HepG2 (cell line): Measurements from ENCODE around the gene SDK2. TPM values are rescaled to one million over a fixed set of nuclear protein-coding genes. Genes with fewer than 3 reads are reported as not detected.

Source experiments
- ATAC-seq: fragments of 200-7000 bp; cut with Tn5 transposase; 3 replicates; pipeline ENCODE4 v1.9.1; 2020; ENCODE audit warnings: mild to moderate bottlenecking, moderate library complexity
- BruUV-seq: library from RNA; stranded (reverse); fragments of 400-500 nt; replicated peaks from 2 replicates; lab custom pipeline; 2021; lab: Mats Ljungman, UMichigan
- CTCF ChIA-PET: fragments of 300-600 bp; formaldehyde crosslinking; extraction: SDS; loops from one replicate; lab custom pipeline; 2021; ENCODE audit warnings: low total read pairs, inconsistent platforms, low intra/inter-chr PET ratio; lab: Yijun Ruan, JAX
- POLR2A ChIA-PET: fragments of 350-600 bp; sonication (Branson Sonifier 250); formaldehyde crosslinking; loops from one replicate; lab custom pipeline; 2020; ENCODE audit warnings: antibody characterized with exemption, inconsistent platforms; lab: Yijun Ruan, JAX
- DNase-seq: peaks from one replicate; pipeline ENCODE4 v3.0.0-alpha.2; 2015; ENCODE audit warnings: low spot score
- FAIRE-seq: peaks from 3 replicates; lab custom pipeline; 2011; peaks lifted over from hg19 to GRCh38; lab: Jason Lieb, UNC
- H2AFZ ChIP-seq: one replicate; pipeline ENCODE4 v1.6.1; 2011; ENCODE audit warnings: low read length, inconsistent platforms
- H3K27ac ChIP-seq: fragments of 300-600 bp; 3 replicates; pipeline ENCODE4 v1.8.0; 2011; ENCODE audit warnings: mixed run types, mild to moderate bottlenecking, mixed read lengths, low read length, inconsistent platforms; ENCODE audit not compliant: insufficient read depth; ENCODE audit errors: extremely low read length
- H3K27me3 ChIP-seq, 2 experiments: fragments of 200-600 bp in 1 of 2; 2 replicates in 1 of 2; 3 replicates in 1 of 2; pipeline versions ENCODE4 v1.6.0 to v1.8.0; 2011; ENCODE audit warnings: low read length in 2 of 2, mild to moderate bottlenecking in 2 of 2, moderate library complexity in 2 of 2, inconsistent platforms in 1 of 2; ENCODE audit not compliant: insufficient read depth in 2 of 2, control insufficient read depth in 1 of 2
- H3K36me3 ChIP-seq, 2 experiments: fragments of 200-600 bp in 1 of 2; replicated peaks in 1 of 2; 2 replicates in 1 of 2; 3 replicates in 1 of 2; pipeline versions ENCODE4 v1.5.1 to v1.8.0; 2011; ENCODE audit warnings: low read length in 2 of 2, inconsistent platforms in 1 of 2; ENCODE audit not compliant: insufficient read depth in 2 of 2, control insufficient read depth in 1 of 2
- H3K4me1 ChIP-seq: 2 replicates; pipeline ENCODE4 v1.5.1; 2012; ENCODE audit warnings: low read length, inconsistent platforms; ENCODE audit not compliant: insufficient read depth
- H3K4me2 ChIP-seq: 2 replicates; pipeline ENCODE4 v1.6.0; 2011; ENCODE audit warnings: low read depth, low read length, inconsistent platforms
- H3K4me3 ChIP-seq, 3 experiments: fragments of 200-600 bp in 1 of 3; sonication (generic), shearing (Covaris generic) in 1 of 3; replicated peaks in 1 of 3; 2 replicates each; pipeline ENCODE4 v1.5.1; 2011 to 2016; ENCODE audit warnings: low read length in 3 of 3, inconsistent platforms in 2 of 3, low read depth in 2 of 3, mild to moderate bottlenecking in 2 of 3, control low read depth in 1 of 3, mixed read lengths in 1 of 3; ENCODE audit not compliant: insufficient read depth in 1 of 3
- H3K79me2 ChIP-seq: one replicate; pipeline ENCODE4 v1.6.1; 2011; ENCODE audit warnings: low read length, inconsistent platforms; ENCODE audit not compliant: insufficient read depth
- H3K9ac ChIP-seq: 2 replicates; pipeline ENCODE4 v1.6.0; 2011; ENCODE audit warnings: mild to moderate bottlenecking, low read depth, low read length, inconsistent platforms; ENCODE audit not compliant: insufficient read depth
- H3K9me3 ChIP-seq: 2 replicates; pipeline ENCODE4 v1.5.1; 2012; ENCODE audit warnings: mild to moderate bottlenecking, low read length
- H4K20me1 ChIP-seq: 2 replicates; pipeline ENCODE4 v1.6.0; 2011; ENCODE audit warnings: inconsistent platforms, mild to moderate bottlenecking, low read length, moderate library complexity; ENCODE audit not compliant: insufficient read depth
- ARHGAP35 ChIP-seq: sonication (generic); formaldehyde crosslinking; IDR thresholded peaks from 2 replicates; pipeline ENCODE4 v1.9.0; 2022; ENCODE audit warnings: mild to moderate bottlenecking, inconsistent platforms, moderate library complexity, missing genetic modification reagents, borderline replicate concordance
- CENPX ChIP-seq: sonication (generic); formaldehyde crosslinking; IDR thresholded peaks from 2 replicates; pipeline ENCODE4 v1.9.0; 2021; ENCODE audit warnings: mild to moderate bottlenecking, missing genetic modification reagents, moderate library complexity
- FOSL2 ChIP-seq: sonication (generic); formaldehyde crosslinking; IDR thresholded peaks from 2 replicates; pipeline ENCODE4 v1.4.0; 2020; ENCODE audit warnings: missing genetic modification reagents
- HMG20A ChIP-seq: IDR thresholded peaks from 2 replicates; pipeline ENCODE4 v1.6.1; 2016; ENCODE audit warnings: borderline replicate concordance
- MXI1 ChIP-seq: IDR thresholded peaks from 3 replicates; pipeline ENCODE4 v1.6.1; 2012; ENCODE audit warnings: low read depth, low read length, inconsistent platforms, borderline replicate concordance
- NFYC ChIP-seq: IDR thresholded peaks from 2 replicates; pipeline ENCODE4 v1.6.1; 2016; ENCODE audit warnings: missing genetic modification reagents, missing compliant biosample characterization
- SAFB2 ChIP-seq: sonication (generic); formaldehyde crosslinking; IDR thresholded peaks from 2 replicates; pipeline ENCODE4 v1.5.1; 2020; ENCODE audit warnings: missing genetic modification reagents, low read depth, mild to moderate bottlenecking, borderline replicate concordance
- SP2 ChIP-seq: sonication (generic); formaldehyde crosslinking; IDR thresholded peaks from 2 replicates; pipeline ENCODE4 v1.5.1; 2020; ENCODE audit warnings: mild to moderate bottlenecking, missing genetic modification reagents
- ZBTB42 ChIP-seq: sonication (generic); formaldehyde crosslinking; IDR thresholded peaks from 2 replicates; pipeline ENCODE4 v1.5.0; 2020; ENCODE audit warnings: mild to moderate bottlenecking, missing genetic modification reagents
- ZNF17 ChIP-seq: sonication (generic); formaldehyde crosslinking; IDR thresholded peaks from 2 replicates; pipeline ENCODE4 v1.5.0; 2020; ENCODE audit warnings: mild to moderate bottlenecking, missing genetic modification reagents
- ZSCAN31 ChIP-seq: sonication (generic); formaldehyde crosslinking; IDR thresholded peaks from 2 replicates; pipeline ENCODE4 v1.5.0; 2020; ENCODE audit warnings: low read depth, mild to moderate bottlenecking, missing genetic modification reagents
- WGBS: methylation state at CpG from one replicate; pipeline ENCODE4 v1.1.6; 2017; ENCODE audit warnings: low lambda C conversion rate; 5-methylcytosine and 5-hydroxymethylcytosine counted together
- in situ Hi-C: cut with HindIII; loops from 2 replicates; pipeline ENCODE4 v1.10.0; 2017; ENCODE audit warnings: low pct_unique_long_range_greater_than_20kb; ENCODE audit not compliant: extremely low pct_ligation_motif_present
- intact Hi-C: fragments of 100-400 bp; cut with micrococcal nuclease; formaldehyde crosslinking; loops from one replicate; pipeline ENCODE4 v1.10.0; 2022; ENCODE audit not compliant: unreplicated experiment
- polyA plus RNA-seq, 8 experiments: library from polyadenylated mRNA; depleted of rRNA in 3 of 8; stranded (reverse) in 7 of 8; unstranded in 1 of 8; fragments of >200 nt; fragmentation: Illumina TruSeq in 4 of 8; extraction: Trizol in 4 of 8; gene quantifications; 2 replicates each; pipeline versions ENCODE4 v1.2.1 to v1.2.3, GENCODE V29; 2011 to 2016; ENCODE audit warnings: low read depth in 4 of 8, missing spikeins in 1 of 8, mixed read lengths in 1 of 8; ENCODE audit not compliant: insufficient read depth in 1 of 8
- total RNA-seq, 5 experiments: library from RNA; depleted of rRNA; stranded (reverse); fragments of >200 nt; fragmentation: Illumina TruSeq; extraction: Trizol; gene quantifications; 2 replicates each; pipeline ENCODE4 v1.2.3, GENCODE V29; 2016; ENCODE audit warnings: low read depth in 1 of 5
- TF ChIP-seq, protein P1 (sequence below), 2 experiments: fragments of 450-650 bp in 1 of 2; sonication (generic) in 1 of 2; formaldehyde crosslinking; IDR thresholded peaks; 2 replicates each; pipeline versions ENCODE4 v1.5.0 to v1.8.0; 2020 to 2022; ENCODE audit warnings: mild to moderate bottlenecking in 1 of 2, missing genetic modification reagents in 1 of 2
- TF ChIP-seq, protein P2 (sequence below): fragments of 450-650 bp; IDR thresholded peaks from 2 replicates; pipeline ENCODE4 v1.6.1; 2016

SDK2 gene
- total and polyA plus RNA-seq, 2 of the 13 experiments (the other 11 are each of a cell fraction or from before 2014, with no cell fraction given) = not detected

DNA sequence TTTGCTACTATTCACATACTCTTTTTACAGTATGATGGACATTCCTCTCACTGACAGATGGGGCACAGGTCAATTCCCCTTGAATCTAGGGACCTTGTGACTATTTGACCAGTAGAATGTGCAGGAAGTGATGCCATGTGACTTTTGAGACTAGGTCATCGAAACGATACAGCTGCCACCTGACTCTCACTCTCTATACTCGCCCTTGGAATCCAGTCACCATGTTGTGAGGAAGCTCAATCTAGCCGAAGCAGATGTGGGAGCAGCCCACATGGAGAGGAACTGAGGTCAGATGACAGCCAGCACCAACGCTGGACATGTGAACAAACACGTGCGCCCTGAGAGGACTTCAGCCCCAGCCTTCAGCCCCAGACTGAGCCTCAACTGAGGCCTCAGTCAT is 184.3 kb downstream of the SDK2 start:
- 0% methylated on average over 3 of the region's 7 CpGs for WGBS

DNA sequence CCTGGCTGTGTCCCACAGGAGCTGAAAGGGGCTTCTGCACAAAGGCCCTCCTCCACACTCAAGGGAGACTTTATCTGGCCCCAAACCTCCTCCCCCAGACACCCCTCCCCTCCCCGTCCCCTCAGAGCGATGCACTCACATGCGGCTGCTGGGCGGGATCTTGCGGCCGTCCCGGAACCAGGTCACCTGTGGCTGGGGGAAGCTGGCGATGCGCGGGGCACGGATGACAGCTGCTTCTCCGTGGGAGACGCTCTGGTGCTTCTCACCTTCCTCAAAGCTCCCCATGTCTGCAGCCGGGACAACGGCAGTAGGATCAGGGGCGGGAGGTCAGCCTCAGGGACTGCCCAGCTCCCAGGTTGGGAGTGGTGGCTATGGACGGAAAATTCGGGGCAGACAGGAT is 188.5 kb downstream of the SDK2 start:
- TF ChIP-seq HMG20A (CRISPR knock-in tag) = no peak
- no peak for TF ChIP-seq ARHGAP35 (CRISPR knock-in tag)
- TF ChIP-seq NFYC (CRISPR knock-in tag) = no peak
- TF ChIP-seq CENPX (CRISPR knock-in tag) = no peak
- TF ChIP-seq, protein P1, sequence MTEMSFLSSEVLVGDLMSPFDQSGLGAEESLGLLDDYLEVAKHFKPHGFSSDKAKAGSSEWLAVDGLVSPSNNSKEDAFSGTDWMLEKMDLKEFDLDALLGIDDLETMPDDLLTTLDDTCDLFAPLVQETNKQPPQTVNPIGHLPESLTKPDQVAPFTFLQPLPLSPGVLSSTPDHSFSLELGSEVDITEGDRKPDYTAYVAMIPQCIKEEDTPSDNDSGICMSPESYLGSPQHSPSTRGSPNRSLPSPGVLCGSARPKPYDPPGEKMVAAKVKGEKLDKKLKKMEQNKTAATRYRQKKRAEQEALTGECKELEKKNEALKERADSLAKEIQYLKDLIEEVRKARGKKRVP (CRISPR knock-in tag; IDR thresholded peaks at IDR 0.05) = no peak
- TF ChIP-seq ZSCAN31 (CRISPR knock-in tag) = no peak
- no peak for TF ChIP-seq SP2
- TF ChIP-seq ZNF17 (CRISPR knock-in tag) = no peak
- no peak for TF ChIP-seq MXI1
- no peak for TF ChIP-seq FOSL2
- no peak for TF ChIP-seq ZBTB42 (CRISPR knock-in tag)
- in situ Hi-C loops (no loop called here), intact Hi-C loops (no loop called here)
- POLR2A ChIA-PET = no interaction called here
- CTCF ChIA-PET = no interaction called here
- FAIRE-seq (no peak), ATAC-seq (no peak), DNase-seq (no peak)
- no peak overlapping the region for H3K27ac ChIP-seq
- H3K9ac ChIP-seq = no peak overlapping the region
- WGBS = 20% methylated on average over 18 of the region's 18 CpGs
- no peaks in the 10 kb centered on the region for H4K20me1 ChIP-seq
- no peaks in the 10 kb centered on the region for H3K4me1 ChIP-seq
- H3K9me3 ChIP-seq = no peaks in the 10 kb centered on the region
- no peaks in the 10 kb centered on the region for H3K36me3 ChIP-seq
- no peak overlapping the region for H3K4me2 ChIP-seq
- no peak overlapping the region for H2AFZ ChIP-seq
- H3K4me3 ChIP-seq = no peak overlapping the region
- no peaks in the 10 kb centered on the region for H3K79me2 ChIP-seq
- no TSS peak for BruUV-seq
- peaks cover 11 to 49% of the 10 kb centered on the region in 2 experiments; a peak in 4 of 5 replicates for H3K27me3 ChIP-seq

More for the DNA sequence above, 184.3 kb downstream of the SDK2 start:
- Histone ChIP-seq H3K79me2 (no peaks in the 10 kb centered on the region), H4K20me1 (no peaks in the 10 kb centered on the region), H3K27ac (no peak overlapping the region), H3K4me3 (no peak overlapping the region), H3K4me2 (no peak overlapping the region), H3K27me3 (peaks cover 11 to 46% of the 10 kb centered on the region in 2 experiments; a peak in 4 of 5 replicates), H2AFZ (no peak overlapping the region), H3K9me3 (no peaks in the 10 kb centered on the region), H3K9ac (no peak overlapping the region), H3K4me1 (no peaks in the 10 kb centered on the region), H3K36me3 (no peaks in the 10 kb centered on the region)
- intact Hi-C loops = no loop called here
- FAIRE-seq (no peak), DNase-seq (no peak), ATAC-seq (no peak)
- in situ Hi-C loops = no loop called here
- CTCF ChIA-PET = no interaction called here
- no TSS peak for BruUV-seq
- TF ChIP-seq, protein P2, sequence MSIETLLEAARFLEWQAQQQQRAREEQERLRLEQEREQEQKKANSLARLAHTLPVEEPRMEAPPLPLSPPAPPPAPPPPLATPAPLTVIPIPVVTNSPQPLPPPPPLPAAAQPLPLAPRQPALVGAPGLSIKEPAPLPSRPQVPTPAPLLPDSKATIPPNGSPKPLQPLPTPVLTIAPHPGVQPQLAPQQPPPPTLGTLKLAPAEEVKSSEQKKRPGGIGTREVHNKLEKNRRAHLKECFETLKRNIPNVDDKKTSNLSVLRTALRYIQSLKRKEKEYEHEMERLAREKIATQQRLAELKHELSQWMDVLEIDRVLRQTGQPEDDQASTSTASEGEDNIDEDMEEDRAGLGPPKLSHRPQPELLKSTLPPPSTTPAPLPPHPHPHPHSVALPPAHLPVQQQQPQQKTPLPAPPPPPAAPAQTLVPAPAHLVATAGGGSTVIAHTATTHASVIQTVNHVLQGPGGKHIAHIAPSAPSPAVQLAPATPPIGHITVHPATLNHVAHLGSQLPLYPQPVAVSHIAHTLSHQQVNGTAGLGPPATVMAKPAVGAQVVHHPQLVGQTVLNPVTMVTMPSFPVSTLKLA = peak; percentile 84
- no peak for TF ChIP-seq SAFB2 (CRISPR knock-in tag)
- POLR2A ChIA-PET = no interaction called here
